Occipital lobe (tissue), 2 donors: ENCODE data around the gene GRIK5. TPM values are rescaled to one million over a fixed set of nuclear protein-coding genes. Genes with fewer than 3 reads are reported as not detected.
"Not testable (repeated sequence)": the region's sequence is repeated elsewhere in the genome, so short reads cannot be mapped to it uniquely, and the experiment has no call there.

Experiments
- DNase-seq: peaks from one replicate; lab custom pipeline; 2025; lab: John Stamatoyannopoulos, UW
- total RNA-seq: library from RNA; depleted of rRNA; stranded (reverse); fragments of >200 nt; gene quantifications from one replicate; pipeline ENCODE4 v1.2.3, GENCODE V29; 2014

The GRIK5 gene
- total RNA-seq, 1 donor from 2014 or later, result 20.0 TPM

DNA sequence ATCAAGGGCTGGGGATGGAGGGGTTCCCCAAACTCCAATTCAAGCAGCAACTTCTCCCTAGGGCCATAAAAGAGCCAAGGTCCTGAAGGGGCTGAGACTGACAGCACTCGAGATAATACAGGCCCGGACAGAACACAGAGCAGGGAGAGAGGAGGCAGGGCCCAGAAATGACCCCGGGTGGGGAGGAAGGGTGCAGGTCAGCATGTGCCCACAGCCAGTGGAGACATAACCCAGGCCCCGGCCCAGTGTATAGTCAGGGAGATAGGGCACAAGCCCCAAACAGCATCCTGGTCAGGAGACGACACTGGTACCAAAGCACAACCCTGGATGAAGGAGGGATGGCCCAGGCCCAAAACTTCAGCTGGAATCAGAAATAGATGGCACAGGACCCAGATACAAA is 47.4 kb downstream of the GRIK5 start:
- DNase-seq, result no peak

DNA sequence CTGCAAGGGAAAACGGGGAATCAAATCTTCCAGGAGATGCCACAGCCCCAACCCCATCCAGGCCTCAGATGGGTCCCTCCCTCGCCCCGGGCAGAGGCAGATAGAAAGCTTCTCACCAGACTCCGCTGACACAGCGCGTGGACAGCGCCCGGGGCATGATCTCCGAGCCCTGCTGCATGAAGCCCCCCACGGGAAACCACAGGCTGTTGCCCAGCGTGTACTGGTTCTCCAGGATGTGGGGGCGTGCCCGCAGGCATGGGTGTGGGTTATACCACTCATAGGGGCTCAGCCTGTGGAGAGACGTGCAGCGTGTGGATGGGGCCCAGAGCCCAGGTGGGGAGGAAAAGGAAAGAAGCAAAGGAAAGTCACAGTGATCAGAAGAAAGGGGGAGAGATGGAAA is 48.8 kb downstream of the GRIK5 start:
- no peak for DNase-seq

DNA sequence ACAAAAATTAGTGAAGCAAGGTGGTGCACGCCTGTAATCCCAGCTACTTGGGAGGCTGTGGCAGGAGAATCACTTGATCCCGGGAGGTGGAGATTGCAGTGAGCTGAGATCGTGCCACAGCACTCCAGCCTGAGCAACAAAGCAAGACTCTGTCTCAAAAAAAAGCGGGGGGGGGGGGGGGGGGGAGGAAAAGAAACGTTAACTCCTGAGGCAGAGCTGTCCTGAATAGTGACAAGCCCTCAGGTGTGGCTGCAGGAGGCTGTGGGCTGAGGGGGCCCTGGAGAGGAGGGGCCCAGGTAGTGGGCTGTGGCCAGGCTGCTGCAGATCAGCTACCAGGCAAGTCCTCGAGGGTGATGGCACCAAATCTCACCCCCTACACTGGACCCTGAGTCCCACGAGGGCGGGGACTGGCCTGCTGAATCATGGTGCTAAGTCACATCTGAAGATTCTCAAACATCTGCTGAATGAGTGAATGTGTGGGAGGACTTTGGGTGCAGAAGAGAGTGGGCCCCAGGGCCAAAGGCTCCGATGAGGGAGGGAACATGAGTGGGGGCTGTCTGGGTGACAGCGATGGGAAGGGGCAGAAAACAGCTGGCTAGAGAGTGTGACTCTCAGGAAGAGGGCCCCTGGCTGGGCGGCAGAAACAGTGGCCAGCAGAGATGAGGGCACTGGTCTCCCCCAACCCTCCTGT is 51.4 kb downstream of the GRIK5 start:
- DNase-seq, result no peak

DNA sequence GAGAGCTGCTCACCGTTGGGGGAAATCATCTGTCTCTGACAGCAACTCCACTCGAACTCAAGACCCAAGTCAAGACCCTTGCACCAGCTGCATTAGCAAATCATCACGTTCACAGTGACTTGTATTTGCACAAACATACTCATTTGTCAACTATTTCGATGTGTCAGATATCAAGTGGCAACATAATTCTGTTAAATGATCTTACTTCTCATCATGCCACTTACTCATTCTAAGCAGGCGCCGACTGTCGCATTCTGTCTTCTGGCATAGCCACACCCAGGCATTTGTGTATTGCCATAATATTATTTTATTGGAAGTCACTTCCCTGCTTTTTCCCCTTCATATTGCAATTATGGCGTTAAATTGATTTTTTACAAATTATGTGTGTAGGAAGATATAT is 53.0 kb downstream of the GRIK5 start:
- no peak for DNase-seq

DNA sequence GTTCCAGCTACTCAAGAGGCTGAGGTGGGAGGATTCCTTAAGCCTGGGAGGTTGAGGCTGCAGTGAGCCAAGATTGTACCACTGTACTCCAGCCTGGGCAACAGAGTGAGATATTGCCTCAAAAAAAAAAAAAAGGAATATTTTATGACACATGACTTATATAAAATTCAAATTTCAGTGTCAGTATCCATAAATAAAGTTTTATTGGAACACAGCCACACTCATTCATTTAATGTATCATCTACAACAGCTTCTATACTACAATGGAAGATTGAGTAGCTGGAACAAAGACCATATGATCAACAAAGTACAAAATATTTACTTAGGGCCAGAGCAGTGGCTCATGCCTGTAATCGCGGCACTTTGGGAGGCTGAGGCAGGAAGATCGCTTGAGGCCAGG is 57.3 kb downstream of the GRIK5 start:
- not testable (repeated sequence) for DNase-seq

DNA sequence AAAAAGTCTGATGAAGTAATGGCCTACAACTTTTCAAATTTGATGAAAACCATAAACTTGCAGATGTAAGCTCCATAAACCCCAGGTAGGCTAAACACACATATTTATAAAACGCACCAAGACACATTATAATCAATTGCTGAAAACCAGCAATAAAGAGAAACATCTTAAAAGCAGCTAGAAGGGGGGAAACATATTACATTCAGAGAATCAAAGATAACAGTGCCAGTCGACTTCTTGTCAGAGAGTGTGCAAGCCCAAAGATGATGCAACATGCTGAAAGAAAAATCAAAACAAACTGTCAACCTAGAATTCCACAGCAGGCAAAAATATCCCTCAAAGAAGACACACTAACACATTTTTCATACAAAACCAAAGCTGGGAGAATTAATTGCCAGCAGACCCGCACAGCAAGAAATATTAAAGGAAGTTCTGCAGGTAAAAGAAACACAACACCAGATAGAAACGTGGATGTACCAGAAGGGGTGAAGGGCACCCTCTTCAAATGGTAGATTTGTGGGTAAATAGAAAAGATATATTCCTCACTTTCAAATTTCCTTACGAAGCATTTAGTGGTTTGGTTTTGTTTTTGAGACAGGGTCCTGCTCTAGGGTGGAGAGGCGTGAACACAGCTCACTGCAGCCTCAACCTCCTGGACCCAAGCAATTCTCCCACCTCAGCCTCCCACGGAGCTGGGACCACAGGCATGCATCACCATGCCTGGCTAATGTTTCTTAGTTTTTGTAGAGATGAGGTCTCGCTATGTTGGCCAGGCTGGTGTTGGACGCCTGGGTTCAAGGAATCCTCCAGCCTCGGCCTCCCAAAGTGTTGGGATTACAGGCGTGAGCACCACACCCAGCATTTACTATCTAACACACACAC is 59.5 kb downstream of the GRIK5 start:
- DNase-seq, result no peak

DNA sequence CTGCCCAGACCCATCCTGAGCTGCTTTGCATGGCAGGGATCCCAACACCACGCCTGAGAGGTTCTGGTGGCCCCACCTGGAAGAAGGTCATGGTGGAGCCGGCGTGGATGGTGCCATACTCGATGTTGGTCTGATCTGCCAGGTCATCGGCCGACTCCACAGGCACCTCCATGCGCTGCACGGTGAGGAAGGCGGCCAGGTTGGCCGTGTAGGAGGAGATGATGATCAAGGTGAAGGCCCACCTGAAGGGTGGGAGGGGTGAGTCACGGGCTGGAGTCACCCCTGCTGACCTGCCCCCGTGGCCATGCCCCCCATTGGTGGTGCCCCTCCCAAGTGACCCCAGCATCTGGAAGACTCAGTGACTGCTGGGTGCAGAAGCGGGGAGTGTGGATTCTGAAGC is 63.4 kb downstream of the GRIK5 start:
- DNase-seq, result no peak

DNA sequence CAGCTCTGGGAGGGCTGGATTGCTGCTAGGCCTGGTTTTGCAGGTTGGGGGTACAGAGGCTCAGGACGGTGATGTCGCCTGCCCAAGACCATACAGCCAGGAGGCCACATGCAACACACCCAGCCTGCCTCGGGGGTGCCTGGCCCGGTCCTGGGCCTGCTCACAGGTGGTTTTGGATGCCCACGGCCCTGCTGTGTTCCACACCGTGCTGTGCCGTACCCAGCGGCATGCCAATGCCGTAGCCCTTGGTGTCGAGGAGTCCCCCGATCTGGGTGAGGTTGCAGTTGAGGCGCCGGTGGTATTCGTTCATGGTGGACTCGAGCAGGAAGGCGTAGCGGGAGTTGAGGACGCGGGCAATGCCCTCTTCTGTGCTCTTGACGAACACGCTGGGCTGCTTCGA is 64.5 kb downstream of the GRIK5 start:
- DNase-seq, result no peak

DNA sequence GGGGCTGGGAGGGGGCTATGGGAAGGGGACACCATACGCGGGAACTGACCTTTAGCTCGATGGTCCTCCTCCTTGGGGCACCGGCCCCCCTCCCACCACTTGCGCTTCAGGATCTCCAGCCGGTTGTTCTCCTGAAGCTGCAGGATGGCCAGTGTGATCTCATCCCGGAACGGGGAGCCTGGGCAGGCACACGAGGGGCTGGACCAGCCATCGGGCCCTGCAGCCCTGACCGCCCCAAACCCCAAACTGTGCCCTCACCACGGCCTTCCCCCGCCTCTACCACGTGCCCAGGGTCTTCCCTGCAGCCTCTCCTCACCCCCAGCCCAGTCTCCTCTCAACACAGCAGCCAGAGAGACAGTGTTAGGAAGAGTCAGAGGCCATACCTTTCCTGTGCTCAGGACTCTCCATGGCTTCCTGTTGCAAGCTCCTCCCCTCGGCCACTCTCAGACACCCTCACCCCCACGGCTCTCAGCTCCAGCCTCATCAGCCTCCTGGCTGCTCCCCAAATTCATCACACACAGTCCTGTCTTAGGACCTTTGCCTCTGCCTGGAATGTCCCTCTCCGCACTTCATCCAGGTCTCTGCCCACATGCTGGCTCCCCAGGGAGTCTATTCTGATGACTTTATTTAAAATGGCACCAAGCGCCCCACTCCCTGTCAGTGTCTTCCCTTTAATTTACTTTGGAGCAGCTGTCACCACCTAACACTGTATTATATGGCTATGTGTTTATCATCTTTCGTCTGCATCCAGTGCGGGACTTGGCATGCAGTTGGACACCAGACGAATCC is 66.3 kb downstream of the GRIK5 start:
- no peak for DNase-seq

DNA sequence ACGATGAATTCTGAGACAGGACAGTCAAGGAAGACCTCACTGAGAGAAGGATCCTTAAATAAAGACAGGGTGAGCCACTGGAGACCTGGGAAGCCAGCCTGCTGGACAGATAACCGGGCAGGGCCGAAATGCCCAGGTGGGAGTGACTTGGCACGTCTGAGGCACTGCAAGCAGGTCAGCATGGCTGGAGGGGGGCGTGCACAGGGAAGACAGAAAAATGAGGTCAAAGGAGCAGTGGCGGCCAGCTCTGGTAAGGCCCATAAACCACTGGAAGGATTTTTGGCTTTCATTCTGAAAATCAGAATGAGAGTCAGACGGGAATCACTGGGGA is 70.2 kb downstream of the GRIK5 start:
- no peak for DNase-seq

DNA sequence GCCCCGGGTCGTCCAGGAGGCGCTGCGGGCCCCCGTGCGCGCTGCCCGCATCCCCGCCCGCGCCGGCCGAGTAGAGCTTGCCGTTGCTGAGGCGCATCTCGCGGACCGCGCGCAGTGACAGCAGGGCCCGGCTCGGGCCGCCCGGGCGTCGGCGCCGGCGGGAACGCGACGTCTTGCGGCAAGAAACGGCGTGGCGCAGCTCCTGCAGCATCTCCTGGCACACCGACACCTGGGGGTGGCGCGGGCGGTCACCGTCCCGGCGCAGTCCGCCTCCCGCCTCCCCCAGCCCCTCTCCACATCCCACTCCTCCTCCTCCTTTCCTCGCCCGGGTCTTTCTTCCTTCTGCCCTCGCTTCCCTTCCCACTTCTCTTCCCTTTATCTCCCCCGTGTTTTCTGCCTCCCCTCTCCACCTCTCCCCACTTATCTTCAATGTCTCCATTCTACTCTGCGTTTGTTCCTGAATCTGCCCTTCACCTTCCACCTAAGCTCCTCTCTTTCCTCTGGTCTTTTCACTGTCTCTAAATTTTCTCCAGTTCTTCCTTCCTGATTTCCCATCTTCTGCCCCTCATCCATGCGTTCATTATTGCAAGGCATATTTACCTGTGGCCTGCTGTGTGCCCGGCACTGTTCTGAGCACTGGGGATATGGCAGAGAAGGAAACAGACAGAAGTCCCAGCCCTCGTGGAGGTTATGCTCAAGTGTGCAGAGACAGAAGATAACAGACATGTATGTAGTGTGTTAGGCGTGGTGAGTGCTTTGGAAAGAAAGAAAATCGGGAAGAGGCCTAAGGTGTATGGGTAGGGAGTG is 70.7 kb downstream of the GRIK5 start:
- DNase-seq, result no peak

DNA sequence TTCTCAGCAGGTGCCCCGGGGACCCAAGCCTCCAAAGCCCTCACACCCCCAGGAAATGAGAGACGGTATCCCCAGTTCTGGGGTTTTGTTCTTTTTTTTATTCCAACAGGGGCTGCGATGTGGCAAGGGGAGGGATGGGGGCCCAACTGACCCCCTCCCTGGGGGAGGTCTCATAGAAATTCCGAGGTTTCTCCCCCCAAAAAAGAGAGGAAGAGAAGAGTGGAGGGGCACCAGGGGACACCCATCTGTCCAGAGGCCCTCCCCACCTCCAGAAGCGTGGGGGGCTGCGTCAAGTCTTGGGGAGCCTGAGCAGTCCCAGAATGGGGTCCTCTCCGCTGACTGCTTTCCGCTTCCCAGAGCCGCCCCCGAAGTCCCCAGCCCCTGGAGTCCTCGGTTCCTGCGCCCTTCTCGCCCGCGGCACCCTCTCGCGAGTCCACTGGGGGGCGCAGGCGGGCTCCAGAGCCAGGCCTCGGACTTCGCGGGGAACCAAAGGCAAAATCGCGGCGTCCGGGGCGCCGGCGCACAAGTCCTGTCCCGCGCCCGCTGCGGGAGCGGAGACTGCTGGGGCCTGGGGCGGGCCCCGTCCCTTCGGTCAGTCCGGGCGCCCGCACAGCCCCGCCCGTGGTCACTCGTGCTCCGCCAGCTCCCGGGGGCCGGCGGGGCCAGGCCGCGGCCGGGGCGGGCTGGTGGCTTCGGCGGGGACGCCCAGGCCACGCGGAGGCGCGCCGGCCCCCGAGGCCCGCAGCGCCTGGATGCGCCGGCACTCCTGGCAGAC is 71.6 kb downstream of the GRIK5 start:
- peak; percentile 13 for DNase-seq

DNA sequence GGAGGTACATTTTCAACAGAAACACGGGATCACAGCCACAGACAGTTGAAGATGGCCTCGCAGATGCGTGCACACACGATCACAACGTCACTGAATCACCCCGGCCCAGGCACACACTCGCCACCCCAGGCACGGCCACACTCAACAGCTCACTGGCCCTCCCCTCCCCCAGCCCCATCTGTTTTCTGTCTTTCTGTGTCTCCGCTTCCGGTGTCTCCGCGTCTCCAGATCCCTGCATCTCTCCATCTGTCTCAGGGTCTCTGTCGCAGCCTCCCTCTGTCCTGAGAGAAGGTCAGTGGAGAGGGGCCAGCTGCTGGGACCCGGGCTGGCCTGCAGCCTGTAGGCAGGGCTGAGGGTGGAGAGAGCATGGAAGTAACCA is 72.2 kb downstream of the GRIK5 start:
- DNase-seq, result peak; percentile 38

DNA sequence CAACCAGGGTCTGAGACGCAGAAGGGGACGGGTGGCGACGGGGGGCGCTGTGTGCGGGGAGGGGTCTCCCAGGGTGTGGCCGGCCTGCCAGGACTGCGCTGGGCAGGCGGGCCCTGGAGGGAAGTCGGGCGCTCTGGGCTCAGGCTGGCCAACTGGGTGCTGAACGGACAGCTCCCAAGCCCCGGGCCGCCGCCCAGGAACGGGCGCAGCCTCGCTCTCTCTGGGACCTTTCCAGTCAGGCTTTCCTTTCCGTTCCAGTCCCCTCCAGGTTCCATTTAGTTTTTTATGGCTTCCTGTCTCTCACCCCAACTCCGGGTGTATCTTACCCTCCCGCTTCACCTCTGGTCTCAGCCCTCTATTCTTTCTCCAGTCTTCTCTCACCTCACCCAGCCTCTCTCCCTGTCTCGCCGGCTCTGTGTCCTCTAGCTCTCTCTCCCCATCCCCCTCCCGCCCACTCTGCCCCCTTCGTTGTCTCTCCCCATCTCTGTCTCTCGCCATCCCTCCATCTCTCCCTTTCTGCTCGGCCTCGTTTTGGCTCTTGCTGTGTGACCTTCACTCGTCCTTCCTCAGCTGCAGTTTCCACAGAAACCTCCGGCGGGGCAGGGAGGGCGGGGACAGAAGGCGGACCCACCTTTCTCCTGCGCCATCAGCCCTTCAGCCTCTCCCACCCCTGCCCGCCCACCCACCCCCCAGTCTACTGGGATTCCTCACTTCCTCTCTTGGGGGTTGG is 72.7 kb downstream of the GRIK5 start:
- peak; percentile 38 for DNase-seq

DNA sequence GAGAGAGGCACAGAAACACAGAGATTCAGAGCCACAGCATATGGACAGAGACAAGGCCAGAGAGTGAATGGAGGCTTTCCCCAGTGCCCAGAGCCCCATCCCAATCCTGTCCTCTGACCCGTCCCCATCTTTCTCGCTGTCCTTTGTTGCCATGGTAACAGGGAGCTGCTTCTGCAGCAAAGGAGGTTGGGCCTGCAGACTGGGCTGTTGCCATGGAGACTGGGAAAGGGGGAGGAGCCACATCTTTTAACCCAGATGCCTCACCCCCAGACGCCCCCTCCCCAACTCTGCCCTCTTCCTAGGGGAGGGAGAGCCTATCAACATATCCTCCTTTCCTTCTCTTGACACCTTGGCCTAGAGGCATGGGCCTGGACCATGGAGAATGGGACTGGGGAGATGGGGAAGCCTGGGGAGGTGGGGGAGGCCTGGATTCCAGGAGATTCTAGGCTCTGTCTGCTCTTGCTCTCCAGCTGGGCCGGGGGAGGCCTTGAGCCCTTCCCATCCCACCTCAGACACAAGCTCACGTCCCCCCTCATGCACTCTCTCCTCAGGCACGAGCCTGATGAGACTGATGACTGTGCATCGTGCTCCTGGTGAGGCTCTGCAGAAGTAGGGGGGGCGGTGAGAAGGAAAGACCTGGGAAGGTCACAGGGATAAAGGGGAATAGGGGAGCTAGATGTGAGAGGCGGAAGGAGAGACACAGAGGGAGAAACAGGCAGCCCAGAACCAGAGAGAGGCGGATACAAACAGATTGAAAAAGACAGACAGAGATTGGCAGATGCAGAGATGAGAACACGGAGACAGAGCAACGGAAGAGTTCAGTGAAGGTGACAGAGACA is 73.8 kb downstream of the GRIK5 start:
- peak; percentile 31 for DNase-seq

DNA sequence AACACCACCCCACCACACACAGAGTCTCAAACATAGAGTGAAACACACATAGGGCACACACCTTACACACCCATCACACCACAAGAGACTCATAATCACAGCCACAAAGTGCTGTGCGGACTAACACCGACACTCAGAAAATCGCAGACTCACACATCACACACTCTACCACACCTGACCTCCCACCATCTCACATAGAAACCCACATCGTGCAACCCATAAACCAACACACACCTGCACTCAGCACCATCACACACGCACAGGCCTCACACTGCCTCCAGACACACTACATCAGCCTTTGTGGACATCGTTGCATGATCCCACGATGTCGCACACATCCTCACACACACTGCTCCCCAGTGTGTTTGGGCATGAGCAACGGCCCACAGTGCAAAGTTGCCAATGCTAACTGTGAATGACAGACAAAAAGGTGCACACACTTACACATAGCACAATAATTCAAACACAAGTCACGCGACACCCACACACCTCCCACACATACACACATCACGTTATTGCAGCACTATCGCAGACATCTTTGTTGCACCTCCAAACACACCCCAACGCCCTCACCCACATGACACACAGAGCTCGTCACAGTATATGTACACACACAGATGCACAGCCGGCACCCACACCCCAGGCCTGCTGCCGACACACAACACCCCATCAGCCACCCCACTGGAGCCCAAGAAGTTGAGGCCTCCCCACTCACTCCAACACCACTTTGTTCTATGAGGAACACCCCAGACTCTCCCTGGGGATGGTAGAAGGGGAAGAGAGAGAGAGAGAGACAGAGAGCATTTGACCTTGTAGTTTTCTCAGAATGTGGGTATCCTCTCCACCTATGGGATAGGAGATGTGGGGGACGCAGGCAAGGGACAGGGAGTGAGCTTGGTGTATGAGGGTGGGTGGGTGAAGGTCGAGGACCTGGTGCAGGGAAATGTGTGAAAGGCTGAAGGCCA is 74.7 kb downstream of the GRIK5 start:
- peak; percentile 26 for DNase-seq

DNA sequence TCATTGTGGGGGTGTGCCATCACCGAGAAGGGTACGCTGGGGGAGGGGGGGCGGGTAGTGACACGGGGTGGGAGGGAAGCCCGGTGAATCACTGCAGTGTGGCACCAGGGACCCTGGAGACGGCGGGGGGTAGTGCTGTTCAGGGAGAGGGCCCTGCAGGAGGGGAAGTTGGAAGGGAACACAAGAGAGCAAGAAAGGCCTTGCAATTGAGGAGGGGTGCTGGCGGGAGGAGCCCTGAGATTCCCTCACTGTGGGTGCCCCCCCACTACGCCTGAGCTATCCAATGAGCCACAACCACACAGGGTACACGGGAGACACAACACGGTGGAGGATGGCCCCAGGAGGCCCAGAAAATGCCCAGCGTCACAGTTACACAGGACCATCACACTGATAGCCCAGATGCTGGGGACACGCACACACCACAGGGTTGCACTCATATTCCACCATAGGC is 75.5 kb downstream of the GRIK5 start:
- DNase-seq, result peak; percentile 49
